ENCODE measurements around the gene ADGRL1. TPM values are rescaled to one million over a fixed set of nuclear protein-coding genes. Genes with fewer than 3 reads are reported as not detected.

Gene ADGRL1
- total and polyA plus RNA-seq, 2 donors (not counting 3 experiments of a cell fraction or from before 2014, with no cell fraction given) = 7.3 to 8.3 TPM

DNA sequence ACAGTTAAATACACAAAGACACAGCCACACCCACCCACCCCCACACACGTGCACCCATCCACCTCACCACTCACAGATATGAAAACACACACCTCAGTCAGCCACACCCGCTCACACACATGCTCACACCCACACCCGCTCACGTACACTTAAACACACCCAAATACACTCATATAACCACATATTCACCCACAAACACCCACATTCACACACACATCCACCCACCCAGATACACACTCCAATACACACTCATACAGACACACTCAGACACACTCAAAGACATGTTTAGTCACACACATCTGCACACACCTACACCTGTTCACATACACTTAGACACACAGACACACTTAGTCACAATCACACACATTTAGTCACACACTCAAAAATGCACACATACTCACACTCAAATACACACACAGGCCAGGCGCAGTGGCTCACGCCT is 30.6 kb downstream of the ADGRL1 start:
- ChIA-PET POLR2A (no interaction called here), CTCF (no interaction called here)
- intact Hi-C loops (cut with micrococcal nuclease) = no loop called here
- dilution Hi-C loops (cut with MboI; ENCODE audit: extremely low pct_ligation_motif_present, low sequenced_read_pairs) = no loop called here
- H3K27me3 ChIP-seq (ENCODE audit: control insufficient read depth in 2 of 2, insufficient read depth in 2 of 2, low read length in 2 of 2) = no peaks in the 10 kb centered on the region
- no peak overlapping the region for H3K9ac ChIP-seq (replicated peaks; ENCODE audit: extremely low read depth, insufficient read depth, low read length)
- no peaks in the 10 kb centered on the region for H3K4me1 ChIP-seq (ENCODE audit: control insufficient read depth, extremely low read depth, insufficient read depth, low read length)
- no peak for FAIRE-seq
- no peak overlapping the region for H2AFZ ChIP-seq (ENCODE audit: low read depth, low read length)
- no peaks in the 10 kb centered on the region for H3K9me3 ChIP-seq (replicated peaks; ENCODE audit: control insufficient read depth, insufficient read depth, low read length)
- H3K9me1 ChIP-seq (replicated peaks; ENCODE audit: control insufficient read depth, extremely low read depth, insufficient read depth, low read length) = no peaks in the 10 kb centered on the region
- TF ChIP-seq, protein P1, sequence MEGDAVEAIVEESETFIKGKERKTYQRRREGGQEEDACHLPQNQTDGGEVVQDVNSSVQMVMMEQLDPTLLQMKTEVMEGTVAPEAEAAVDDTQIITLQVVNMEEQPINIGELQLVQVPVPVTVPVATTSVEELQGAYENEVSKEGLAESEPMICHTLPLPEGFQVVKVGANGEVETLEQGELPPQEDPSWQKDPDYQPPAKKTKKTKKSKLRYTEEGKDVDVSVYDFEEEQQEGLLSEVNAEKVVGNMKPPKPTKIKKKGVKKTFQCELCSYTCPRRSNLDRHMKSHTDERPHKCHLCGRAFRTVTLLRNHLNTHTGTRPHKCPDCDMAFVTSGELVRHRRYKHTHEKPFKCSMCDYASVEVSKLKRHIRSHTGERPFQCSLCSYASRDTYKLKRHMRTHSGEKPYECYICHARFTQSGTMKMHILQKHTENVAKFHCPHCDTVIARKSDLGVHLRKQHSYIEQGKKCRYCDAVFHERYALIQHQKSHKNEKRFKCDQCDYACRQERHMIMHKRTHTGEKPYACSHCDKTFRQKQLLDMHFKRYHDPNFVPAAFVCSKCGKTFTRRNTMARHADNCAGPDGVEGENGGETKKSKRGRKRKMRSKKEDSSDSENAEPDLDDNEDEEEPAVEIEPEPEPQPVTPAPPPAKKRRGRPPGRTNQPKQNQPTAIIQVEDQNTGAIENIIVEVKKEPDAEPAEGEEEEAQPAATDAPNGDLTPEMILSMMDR (IDR thresholded peaks at IDR 0.05; ENCODE audit: extremely low read depth in 1 of 2, insufficient read depth in 1 of 2, low read depth in 1 of 2, low read length in 2 of 2) = no peak
- no peak for TF ChIP-seq EZH2 (IDR thresholded peaks at IDR 0.05; ENCODE audit: borderline replicate concordance, low read depth, low read length, severe bottlenecking)
- no peak for TF ChIP-seq MYC (IDR thresholded peaks at IDR 0.05; ENCODE audit: low read depth, low read length)
- TF ChIP-seq GATA2 (IDR thresholded peaks at IDR 0.05; ENCODE audit: insufficient read depth, insufficient read length, low read depth, low read length) = no peak
- TF ChIP-seq MAX (IDR thresholded peaks at IDR 0.05; ENCODE audit: insufficient read depth, insufficient read length) = no peak
- TF ChIP-seq POLR2A (IDR thresholded peaks at IDR 0.05; ENCODE audit: low read depth, low read length) = no peak
- no peak overlapping the region for H3K27ac ChIP-seq (ENCODE audit: insufficient read depth, low read depth, low read length)
- H3K36me3 ChIP-seq (ENCODE audit: control insufficient read depth in 2 of 2, extremely low read depth in 1 of 2, insufficient read depth in 2 of 2, low read length in 2 of 2) = no peaks in the 10 kb centered on the region
- no peak overlapping the region for H3K4me2 ChIP-seq (ENCODE audit: insufficient read depth, low read length)
- H3K79me2 ChIP-seq (ENCODE audit: control insufficient read depth, insufficient read depth, low read length) = no peaks in the 10 kb centered on the region
- DNase-seq (ENCODE audit: low read depth, low spot score) = no peak
- H3K4me3 ChIP-seq (replicated peaks in 1 of 3; ENCODE audit: insufficient read depth in 1 of 3, low read depth in 1 of 3, low read length in 3 of 3) = no peak overlapping the region
- BruUV-seq (replicated peaks) = no TSS peak
- H4K20me1 ChIP-seq (replicated peaks; ENCODE audit: control insufficient read depth, extremely low read depth, insufficient read depth, low read length) = no peaks in the 10 kb centered on the region

DNA sequence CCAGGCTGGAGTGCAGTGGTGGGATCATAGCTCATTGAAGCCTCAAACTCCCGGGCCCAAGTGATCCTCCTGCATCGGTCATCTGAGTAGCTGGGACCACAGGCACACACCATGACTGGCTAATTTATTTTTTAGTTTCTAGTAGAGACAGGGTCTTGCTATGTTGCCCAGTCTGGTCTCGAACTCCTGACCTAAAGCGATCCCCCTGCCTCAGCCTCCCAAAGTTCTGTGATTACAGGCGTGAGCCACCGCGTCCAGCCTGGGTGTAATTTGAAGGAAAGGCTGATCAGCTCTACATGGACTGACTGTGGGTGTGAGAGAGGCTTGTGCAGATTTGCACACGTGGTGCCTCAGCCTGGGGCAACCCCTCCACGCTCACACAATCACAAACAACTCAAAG is 31.1 kb downstream of the ADGRL1 start:
- no peak for DNase-seq (ENCODE audit: low read depth, low spot score)
- no TSS peak for BruUV-seq (replicated peaks)

More for the DNA sequence above, 31.1 kb downstream of the ADGRL1 start:
- Histone ChIP-seq H4K20me1 (replicated peaks; ENCODE audit: control insufficient read depth, extremely low read depth, insufficient read depth, low read length) (no peaks in the 10 kb centered on the region), H3K79me2 (ENCODE audit: control insufficient read depth, insufficient read depth, low read length) (no peaks in the 10 kb centered on the region), H3K9me1 (replicated peaks; ENCODE audit: control insufficient read depth, extremely low read depth, insufficient read depth, low read length) (no peaks in the 10 kb centered on the region), H3K9me3 (replicated peaks; ENCODE audit: control insufficient read depth, insufficient read depth, low read length) (no peaks in the 10 kb centered on the region), H3K4me3 (replicated peaks in 1 of 3; ENCODE audit: insufficient read depth in 1 of 3, low read depth in 1 of 3, low read length in 3 of 3) (no peak overlapping the region), H3K36me3 (ENCODE audit: control insufficient read depth in 2 of 2, extremely low read depth in 1 of 2, insufficient read depth in 2 of 2, low read length in 2 of 2) (no peaks in the 10 kb centered on the region), H3K9ac (replicated peaks; ENCODE audit: extremely low read depth, insufficient read depth, low read length) (no peak overlapping the region), H3K27me3 (ENCODE audit: control insufficient read depth in 2 of 2, insufficient read depth in 2 of 2, low read length in 2 of 2) (no peaks in the 10 kb centered on the region), H3K27ac (ENCODE audit: insufficient read depth, low read depth, low read length) (no peak overlapping the region), H3K4me1 (ENCODE audit: control insufficient read depth, extremely low read depth, insufficient read depth, low read length) (no peaks in the 10 kb centered on the region), H2AFZ (ENCODE audit: low read depth, low read length) (no peak overlapping the region), H3K4me2 (ENCODE audit: insufficient read depth, low read length) (no peak overlapping the region)
- ChIA-PET POLR2A (no interaction called here), CTCF (no interaction called here)
- intact Hi-C loops (cut with micrococcal nuclease) = no loop called here
- no peak for FAIRE-seq
- TF ChIP-seq GATA2 (IDR thresholded peaks at IDR 0.05; ENCODE audit: insufficient read depth, insufficient read length, low read depth, low read length) = no peak
- TF ChIP-seq JUN (IDR thresholded peaks at IDR 0.05; ENCODE audit: borderline replicate concordance, insufficient read depth, insufficient read length, low read depth) = no peak
- TF ChIP-seq MAX (IDR thresholded peaks at IDR 0.05; ENCODE audit: insufficient read depth, insufficient read length) = no peak
- no peak for TF ChIP-seq FOS (IDR thresholded peaks at IDR 0.05; ENCODE audit: borderline replicate concordance, insufficient read depth, low read length)
- TF ChIP-seq POLR2AphosphoS5 (IDR thresholded peaks at IDR 0.05; ENCODE audit: insufficient read depth, low read depth, low read length) = no peak
- TF ChIP-seq POLR2A (IDR thresholded peaks at IDR 0.05; ENCODE audit: low read depth, low read length) = no peak
- no peak for TF ChIP-seq MYC (IDR thresholded peaks at IDR 0.05; ENCODE audit: low read depth, low read length)
- TF ChIP-seq EZH2 (IDR thresholded peaks at IDR 0.05; ENCODE audit: borderline replicate concordance, low read depth, low read length, severe bottlenecking) = no peak
- TF ChIP-seq, protein P1 (IDR thresholded peaks at IDR 0.05; ENCODE audit: extremely low read depth in 1 of 2, insufficient read depth in 1 of 2, low read depth in 1 of 2, low read length in 2 of 2) = no peak
- dilution Hi-C loops (cut with MboI; ENCODE audit: extremely low pct_ligation_motif_present, low sequenced_read_pairs) = no loop called here
